ENCODE measurements around the gene NFAT5.

Gene NFAT5

DNA sequence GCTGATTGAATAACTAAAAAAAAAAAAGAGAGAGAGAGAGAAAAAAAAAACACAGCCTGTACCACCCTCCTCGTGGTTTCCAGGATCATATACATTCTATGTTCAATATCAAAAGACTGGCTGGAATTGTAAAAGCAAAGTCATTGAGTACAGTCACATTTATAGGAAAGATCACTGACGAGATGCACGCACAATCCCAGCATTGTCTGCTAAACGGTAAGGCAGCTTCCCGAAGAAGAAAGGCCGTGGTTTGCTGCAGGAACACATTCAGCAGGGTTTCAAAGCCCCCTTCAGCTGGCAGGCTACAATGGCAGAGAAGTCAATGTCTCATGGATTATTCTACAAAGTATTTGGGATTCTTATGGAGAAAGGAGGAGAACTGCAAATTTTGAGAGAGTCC lies 151.3 kb downstream of the NFAT5 start:
- TF ChIP-seq, protein P1, sequence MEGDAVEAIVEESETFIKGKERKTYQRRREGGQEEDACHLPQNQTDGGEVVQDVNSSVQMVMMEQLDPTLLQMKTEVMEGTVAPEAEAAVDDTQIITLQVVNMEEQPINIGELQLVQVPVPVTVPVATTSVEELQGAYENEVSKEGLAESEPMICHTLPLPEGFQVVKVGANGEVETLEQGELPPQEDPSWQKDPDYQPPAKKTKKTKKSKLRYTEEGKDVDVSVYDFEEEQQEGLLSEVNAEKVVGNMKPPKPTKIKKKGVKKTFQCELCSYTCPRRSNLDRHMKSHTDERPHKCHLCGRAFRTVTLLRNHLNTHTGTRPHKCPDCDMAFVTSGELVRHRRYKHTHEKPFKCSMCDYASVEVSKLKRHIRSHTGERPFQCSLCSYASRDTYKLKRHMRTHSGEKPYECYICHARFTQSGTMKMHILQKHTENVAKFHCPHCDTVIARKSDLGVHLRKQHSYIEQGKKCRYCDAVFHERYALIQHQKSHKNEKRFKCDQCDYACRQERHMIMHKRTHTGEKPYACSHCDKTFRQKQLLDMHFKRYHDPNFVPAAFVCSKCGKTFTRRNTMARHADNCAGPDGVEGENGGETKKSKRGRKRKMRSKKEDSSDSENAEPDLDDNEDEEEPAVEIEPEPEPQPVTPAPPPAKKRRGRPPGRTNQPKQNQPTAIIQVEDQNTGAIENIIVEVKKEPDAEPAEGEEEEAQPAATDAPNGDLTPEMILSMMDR (IDR thresholded peaks at IDR 0.05; ENCODE audit: poor library complexity, severe bottlenecking): no peak
- Histone ChIP-seq H3K4me1 (ENCODE audit: insufficient read depth, poor library complexity, severe bottlenecking) (peaks cover 4% of the 10 kb centered on the region), H3K36me3 (ENCODE audit: low read depth) (peaks cover 76% of the 10 kb centered on the region), H3K27ac (ENCODE audit: poor library complexity, severe bottlenecking) (no peak overlapping the region), H3K9me3 (ENCODE audit: severe bottlenecking) (no peaks in the 10 kb centered on the region), H3K4me3 (ENCODE audit: severe bottlenecking) (no peak overlapping the region), H3K27me3 (ENCODE audit: insufficient read depth, poor library complexity, severe bottlenecking) (no peaks in the 10 kb centered on the region)
- DNase-seq (ENCODE audit: low spot score): no peak
- no peak for ATAC-seq (ENCODE audit: low read depth)

DNA sequence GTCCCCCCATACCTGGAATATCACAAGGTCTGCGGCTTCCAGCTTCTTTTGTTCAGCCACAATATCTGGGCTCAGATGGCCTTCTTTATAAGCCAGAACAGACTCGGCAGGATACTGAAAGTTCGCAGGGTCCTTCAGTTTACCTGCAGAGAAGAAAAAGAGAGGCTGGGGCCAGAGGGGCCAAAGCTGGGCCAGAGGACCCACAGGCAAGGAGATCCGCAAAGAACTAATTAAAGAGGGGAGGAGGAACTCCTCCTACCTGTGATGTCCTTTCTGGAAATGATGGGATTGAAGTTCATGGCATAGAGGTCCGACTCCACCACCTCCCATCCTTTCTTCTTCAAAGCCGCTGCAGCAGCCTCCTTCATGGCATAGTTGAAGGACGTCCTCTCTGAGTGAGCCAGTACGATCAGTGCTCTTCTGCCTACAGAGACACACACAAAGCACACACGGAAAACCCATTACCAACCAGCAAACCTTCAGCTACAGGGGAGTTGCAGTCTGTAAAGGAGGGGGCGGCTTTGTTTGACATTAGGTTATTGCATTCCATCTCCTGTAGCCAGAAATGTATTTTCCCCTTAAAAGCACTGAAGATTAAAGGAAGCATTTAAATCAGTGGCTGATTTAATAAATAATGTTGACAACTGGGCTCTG lies 152.5 kb downstream of the NFAT5 start:
- Histone ChIP-seq H3K27ac (ENCODE audit: poor library complexity, severe bottlenecking) (no peak overlapping the region), H3K4me3 (ENCODE audit: severe bottlenecking) (no peak overlapping the region), H3K9me3 (ENCODE audit: severe bottlenecking) (no peaks in the 10 kb centered on the region), H3K36me3 (ENCODE audit: low read depth) (peaks cover 64% of the 10 kb centered on the region), H3K4me1 (ENCODE audit: insufficient read depth, poor library complexity, severe bottlenecking) (no peaks in the 10 kb centered on the region), H3K27me3 (ENCODE audit: insufficient read depth, poor library complexity, severe bottlenecking) (no peaks in the 10 kb centered on the region)
- DNase-seq (ENCODE audit: low spot score) (no peak), ATAC-seq (ENCODE audit: low read depth) (no peak)
- TF ChIP-seq, protein P1 (IDR thresholded peaks at IDR 0.05; ENCODE audit: poor library complexity, severe bottlenecking): no peak

DNA sequence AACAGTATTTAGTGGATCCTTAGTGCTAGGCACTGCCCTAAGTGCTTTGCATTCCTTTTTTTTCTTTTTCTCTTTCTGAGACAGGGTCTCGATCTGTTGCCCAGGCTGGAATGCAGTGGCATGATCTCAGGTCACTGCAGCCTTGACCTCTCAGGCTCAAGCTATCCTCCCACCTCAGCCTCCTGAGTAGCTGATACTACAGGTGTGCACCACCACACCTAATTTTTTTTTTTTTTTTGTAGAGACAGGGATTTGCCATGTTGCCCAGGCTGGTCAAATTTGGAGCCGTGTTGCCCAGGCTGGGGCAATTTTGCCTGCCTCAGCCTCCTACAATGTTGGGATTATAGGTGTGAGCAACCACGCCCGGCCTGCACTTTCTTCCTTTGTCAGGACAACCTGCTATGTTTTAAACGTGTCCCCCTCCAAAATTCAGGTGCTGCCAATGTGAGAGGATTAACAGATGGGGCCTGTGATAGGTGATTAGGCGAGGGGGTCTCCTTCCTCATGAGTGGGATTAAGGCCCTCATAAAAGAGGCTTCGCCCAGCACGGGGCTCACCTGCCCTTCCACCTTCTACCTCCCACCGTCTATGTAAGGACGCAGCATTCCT lies 155.2 kb downstream of the NFAT5 start:
- H3K4me1 ChIP-seq (ENCODE audit: insufficient read depth, poor library complexity, severe bottlenecking): peaks cover 13% of the 10 kb centered on the region
- TF ChIP-seq, protein P1 (IDR thresholded peaks at IDR 0.05; ENCODE audit: poor library complexity, severe bottlenecking): no peak
- H3K4me3 ChIP-seq (ENCODE audit: severe bottlenecking): no peak overlapping the region
- no peak overlapping the region for H3K27ac ChIP-seq (ENCODE audit: poor library complexity, severe bottlenecking)
- ATAC-seq (ENCODE audit: low read depth): no peak
- no peak for DNase-seq (ENCODE audit: low spot score)
- H3K36me3 ChIP-seq (ENCODE audit: low read depth): peaks cover 45% of the 10 kb centered on the region
- H3K27me3 ChIP-seq (ENCODE audit: insufficient read depth, poor library complexity, severe bottlenecking): no peaks in the 10 kb centered on the region
- H3K9me3 ChIP-seq (ENCODE audit: severe bottlenecking): no peaks in the 10 kb centered on the region

DNA sequence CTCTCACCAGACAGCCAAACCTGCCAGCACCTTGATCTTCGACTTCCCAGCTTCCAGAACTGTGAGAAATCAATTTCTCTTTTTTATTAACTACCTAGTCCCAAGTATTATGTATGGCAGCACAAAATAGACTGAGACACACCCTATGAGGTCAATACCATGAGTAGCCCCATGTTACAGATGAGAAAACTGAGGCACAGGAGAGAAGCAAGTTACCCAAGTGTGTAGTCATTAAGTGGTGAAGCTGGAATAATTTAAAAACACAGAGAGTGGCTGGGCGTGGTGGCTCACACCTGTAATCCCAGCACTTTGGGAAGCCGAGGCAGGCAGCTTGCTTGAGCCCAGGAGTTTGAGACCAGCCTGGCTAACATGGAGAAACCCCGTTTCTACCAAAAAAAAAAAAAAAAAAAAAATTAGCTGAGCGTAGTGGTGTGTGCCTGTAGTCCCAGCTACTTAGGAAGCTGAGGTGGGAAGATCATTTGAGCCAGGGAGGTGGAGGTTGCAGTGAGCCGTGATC lies 155.7 kb downstream of the NFAT5 start:
- Histone ChIP-seq H3K27me3 (ENCODE audit: insufficient read depth, poor library complexity, severe bottlenecking) (no peaks in the 10 kb centered on the region), H3K4me3 (ENCODE audit: severe bottlenecking) (no peak overlapping the region), H3K4me1 (ENCODE audit: insufficient read depth, poor library complexity, severe bottlenecking) (peaks cover 13% of the 10 kb centered on the region), H3K36me3 (ENCODE audit: low read depth) (peaks cover 39% of the 10 kb centered on the region), H3K9me3 (ENCODE audit: severe bottlenecking) (no peaks in the 10 kb centered on the region), H3K27ac (ENCODE audit: poor library complexity, severe bottlenecking) (no peak overlapping the region)
- no peak for DNase-seq (ENCODE audit: low spot score)
- TF ChIP-seq, protein P1 (IDR thresholded peaks at IDR 0.05; ENCODE audit: poor library complexity, severe bottlenecking): no peak
- no peak for ATAC-seq (ENCODE audit: low read depth)

DNA sequence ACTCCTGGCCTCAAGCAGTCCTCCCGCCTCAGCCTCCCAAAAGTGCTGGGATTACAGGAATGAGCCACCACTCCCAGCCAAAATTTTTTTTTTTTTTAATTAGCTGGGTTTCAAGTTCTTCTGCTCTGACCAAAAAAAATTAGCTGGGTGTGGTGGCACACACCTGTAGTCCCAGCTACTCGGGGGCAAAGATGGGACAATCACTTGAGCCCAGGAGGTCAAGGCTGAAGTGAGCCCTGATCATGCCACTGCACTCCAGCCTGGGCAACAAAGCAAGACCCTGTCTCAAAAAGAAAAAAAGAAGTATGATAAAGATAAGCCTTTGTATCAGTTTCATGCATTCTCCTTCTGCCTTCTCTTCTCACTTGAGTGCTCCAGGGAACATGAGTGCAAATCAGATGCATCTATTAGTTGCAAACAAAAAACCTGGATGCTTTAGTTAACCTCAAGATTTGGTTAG lies 158.7 kb downstream of the NFAT5 start:
- no peaks in the 10 kb centered on the region for H3K9me3 ChIP-seq (ENCODE audit: severe bottlenecking)
- peaks cover 15% of the 10 kb centered on the region for H3K36me3 ChIP-seq (ENCODE audit: low read depth)
- TF ChIP-seq, protein P1 (IDR thresholded peaks at IDR 0.05; ENCODE audit: poor library complexity, severe bottlenecking): no peak
- peaks cover 23% of the 10 kb centered on the region for H3K4me1 ChIP-seq (ENCODE audit: insufficient read depth, poor library complexity, severe bottlenecking)
- no peak overlapping the region for H3K4me3 ChIP-seq (ENCODE audit: severe bottlenecking)
- H3K27ac ChIP-seq (ENCODE audit: poor library complexity, severe bottlenecking): peak overlapping the region; percentile 86
- no peaks in the 10 kb centered on the region for H3K27me3 ChIP-seq (ENCODE audit: insufficient read depth, poor library complexity, severe bottlenecking)
- ATAC-seq (ENCODE audit: low read depth) (no peak), DNase-seq (ENCODE audit: low spot score) (no peak)

Measured in RWPE2 (cell line).